Activated CD4-positive, CD25-positive, alpha-beta regulatory T cell (primary cell): ENCODE data around the gene KLHDC7B.

Experiments
- DNase-seq, 4 experiments: peaks; one replicate each; lab custom pipeline; 2025; lab: John Stamatoyannopoulos, UW

KLHDC7B gene

DNA sequence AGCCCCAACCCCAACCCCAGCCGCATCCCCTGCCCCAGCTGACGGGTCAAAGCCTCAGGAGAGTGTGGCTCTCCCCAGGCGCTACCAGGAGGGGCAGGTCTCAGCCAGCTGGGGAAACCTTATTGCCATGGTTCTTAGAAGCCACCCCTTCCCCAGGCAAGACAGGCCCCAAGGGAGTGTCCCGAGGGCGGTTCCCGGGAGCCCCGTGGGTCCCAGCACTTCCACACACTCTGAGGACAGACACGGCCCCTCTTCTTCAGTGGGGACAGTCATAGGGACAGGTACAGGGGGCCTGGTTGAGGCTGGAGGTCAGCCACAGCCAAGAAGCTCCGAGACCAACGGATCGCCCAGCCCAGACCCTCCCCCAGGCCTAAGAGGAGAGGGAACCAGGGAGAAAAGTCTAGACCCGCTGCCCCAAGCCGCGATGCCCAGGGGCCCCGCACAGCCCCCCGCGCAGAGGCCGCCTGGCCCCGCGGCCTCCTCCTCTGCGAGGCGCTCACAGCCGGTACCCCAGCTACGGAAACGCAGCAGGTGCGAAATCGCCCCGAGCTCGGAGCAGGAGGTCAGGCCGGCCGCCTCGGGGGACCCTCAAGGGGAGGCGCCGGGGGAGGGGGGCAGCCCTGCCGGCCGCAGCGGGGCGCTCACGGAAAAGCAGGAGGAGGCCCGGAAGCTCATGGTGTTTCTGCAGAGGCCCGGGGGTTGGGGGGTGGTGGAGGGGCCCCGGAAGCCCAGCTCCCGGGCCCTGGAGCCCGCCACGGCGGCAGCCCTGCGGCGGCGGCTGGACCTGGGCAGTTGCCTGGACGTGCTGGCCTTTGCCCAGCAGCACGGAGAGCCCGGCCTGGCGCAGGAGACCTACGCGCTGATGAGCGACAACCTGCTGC lies 2.6 kb downstream of the KLHDC7B start:
- peak in 2 of 4 experiments; percentile 56 to 62 for DNase-seq

DNA sequence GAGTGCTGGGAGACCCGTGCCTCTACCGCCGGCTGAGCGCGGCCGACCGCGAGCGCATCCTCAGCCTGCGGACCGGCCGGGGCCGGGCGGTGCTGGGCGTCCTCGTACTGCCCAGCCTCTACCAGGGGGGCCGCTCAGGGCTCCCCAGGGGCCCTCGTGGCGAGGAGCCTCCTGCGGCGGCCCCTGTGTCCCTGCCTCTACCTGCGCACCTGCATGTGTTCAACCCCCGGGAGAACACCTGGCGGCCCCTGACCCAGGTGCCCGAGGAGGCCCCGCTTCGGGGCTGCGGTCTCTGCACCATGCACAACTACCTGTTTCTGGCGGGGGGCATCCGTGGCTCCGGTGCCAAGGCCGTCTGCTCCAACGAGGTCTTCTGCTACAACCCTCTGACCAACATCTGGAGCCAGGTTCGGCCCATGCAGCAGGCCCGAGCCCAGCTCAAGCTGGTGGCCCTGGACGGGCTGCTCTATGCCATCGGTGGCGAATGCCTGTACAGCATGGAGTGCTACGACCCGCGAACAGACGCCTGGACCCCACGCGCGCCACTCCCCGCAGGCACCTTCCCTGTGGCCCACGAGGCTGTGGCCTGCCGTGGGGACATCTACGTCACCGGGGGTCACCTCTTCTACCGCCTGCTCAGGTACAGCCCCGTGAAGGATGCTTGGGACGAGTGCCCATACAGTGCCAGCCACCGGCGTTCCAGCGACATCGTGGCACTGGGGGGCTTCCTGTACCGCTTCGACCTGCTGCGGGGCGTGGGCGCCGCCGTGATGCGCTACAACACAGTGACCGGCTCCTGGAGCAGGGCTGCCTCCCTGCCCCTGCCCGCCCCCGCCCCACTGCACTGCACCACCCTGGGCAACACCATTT lies 3.5 kb downstream of the KLHDC7B start:
- DNase-seq, result no peak

DNA sequence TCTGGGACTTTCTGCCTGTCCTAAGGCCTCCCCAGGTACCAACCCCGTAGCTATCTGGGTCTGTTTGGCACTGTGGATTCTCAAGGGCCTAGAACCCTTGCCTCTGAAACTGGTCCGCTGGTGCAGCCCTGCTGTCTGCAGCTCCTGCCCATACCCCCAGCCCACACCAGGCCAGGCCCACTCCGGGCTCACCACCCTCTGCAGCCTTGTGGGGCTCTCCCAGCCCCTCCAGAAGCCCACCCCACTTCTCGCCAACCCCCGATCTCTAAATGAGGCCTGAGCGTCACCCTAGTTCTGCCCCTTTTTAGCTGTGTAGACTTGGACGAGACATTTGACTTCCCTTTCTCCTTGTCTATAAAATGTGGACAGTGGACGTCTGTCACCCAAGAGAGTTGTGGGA lies 4.7 kb downstream of the KLHDC7B start:
- DNase-seq, result no peak

DNA sequence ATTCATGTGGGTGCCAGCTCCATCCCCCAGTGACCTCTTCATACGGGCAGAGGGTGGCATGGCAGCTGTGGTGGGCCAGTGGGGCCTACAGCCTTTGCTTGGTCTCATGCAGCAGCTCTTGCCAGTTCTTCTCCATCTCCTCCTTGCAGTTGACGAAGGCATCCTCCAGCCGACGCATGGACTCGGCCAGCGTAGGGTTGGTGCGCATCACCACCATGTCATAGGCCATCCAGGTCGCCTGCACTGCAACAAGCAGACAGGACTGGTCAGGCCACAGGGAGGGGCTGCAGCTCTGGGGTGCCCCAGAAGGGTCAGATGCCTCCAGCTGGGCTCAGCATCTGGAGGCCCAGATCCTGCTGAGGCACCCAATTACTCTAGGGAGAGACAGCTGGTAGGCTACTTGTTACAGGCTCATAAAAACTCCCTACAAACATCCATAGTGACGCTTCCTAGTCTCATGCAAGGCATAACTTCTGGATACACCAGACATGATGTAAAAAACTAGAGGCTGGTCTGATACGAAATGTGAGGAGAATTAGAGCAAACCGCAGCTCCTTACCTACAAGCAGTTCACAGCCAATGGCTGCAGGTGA lies 5.6 kb downstream of the KLHDC7B start:
- DNase-seq, result no peak

DNA sequence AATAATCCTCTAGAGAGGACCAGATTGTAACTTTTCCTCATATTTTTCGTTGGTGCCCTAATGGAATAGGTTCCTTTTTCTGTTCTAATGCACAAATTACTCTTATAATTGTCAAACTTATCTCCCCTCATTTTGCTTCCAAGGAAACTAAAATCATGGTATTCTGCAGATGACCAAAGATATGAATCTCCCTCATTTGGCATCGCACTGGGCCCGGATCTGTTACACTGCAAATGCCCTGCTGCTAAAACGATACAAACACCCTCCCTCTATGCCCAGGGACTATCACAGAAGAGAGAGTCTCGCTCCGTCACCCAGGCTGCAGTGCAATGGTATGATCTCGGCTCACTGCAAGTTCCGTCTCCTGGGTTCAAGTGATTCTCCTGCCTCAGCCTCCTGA lies 7.6 kb downstream of the KLHDC7B start:
- no peak for DNase-seq

DNA sequence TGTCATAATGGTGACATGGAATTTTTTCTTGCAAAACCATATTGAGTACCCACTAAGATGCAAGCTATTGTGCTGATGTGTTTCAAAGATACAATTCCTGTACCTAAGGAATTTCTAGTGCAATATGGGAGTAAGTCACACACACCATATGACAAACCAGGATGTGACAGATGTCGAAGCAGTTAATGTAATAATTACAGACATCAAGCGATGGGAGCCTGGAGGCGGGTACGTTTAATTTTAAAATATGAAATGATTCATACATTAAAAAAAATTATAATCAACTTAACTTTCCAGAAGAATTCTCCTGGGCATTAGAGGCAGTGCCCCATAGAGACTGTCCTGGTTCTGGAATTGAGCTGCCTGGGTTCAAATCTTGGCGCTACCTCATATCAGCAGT lies 11.0 kb downstream of the KLHDC7B start:
- no peak for DNase-seq

DNA sequence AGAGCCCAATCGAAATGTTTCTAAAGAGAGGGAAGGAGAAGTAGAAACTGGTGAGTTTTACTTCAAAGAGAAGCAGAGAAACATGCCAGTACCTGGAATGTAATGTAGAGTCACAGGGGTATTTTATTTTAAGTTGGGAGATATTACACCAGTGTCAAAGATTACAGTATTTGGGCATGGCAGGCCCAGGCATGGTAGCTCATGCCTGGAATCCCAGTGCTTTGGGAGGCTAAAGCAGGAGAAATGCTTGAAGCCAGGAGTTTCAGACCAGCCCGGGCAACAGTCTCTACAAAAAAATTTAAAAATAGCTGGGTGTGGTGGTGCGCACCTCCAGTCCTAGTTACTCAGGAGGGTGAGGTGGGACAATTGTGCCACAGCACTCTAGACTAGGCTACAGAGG lies 14.3 kb downstream of the KLHDC7B start:
- no peak for DNase-seq

DNA sequence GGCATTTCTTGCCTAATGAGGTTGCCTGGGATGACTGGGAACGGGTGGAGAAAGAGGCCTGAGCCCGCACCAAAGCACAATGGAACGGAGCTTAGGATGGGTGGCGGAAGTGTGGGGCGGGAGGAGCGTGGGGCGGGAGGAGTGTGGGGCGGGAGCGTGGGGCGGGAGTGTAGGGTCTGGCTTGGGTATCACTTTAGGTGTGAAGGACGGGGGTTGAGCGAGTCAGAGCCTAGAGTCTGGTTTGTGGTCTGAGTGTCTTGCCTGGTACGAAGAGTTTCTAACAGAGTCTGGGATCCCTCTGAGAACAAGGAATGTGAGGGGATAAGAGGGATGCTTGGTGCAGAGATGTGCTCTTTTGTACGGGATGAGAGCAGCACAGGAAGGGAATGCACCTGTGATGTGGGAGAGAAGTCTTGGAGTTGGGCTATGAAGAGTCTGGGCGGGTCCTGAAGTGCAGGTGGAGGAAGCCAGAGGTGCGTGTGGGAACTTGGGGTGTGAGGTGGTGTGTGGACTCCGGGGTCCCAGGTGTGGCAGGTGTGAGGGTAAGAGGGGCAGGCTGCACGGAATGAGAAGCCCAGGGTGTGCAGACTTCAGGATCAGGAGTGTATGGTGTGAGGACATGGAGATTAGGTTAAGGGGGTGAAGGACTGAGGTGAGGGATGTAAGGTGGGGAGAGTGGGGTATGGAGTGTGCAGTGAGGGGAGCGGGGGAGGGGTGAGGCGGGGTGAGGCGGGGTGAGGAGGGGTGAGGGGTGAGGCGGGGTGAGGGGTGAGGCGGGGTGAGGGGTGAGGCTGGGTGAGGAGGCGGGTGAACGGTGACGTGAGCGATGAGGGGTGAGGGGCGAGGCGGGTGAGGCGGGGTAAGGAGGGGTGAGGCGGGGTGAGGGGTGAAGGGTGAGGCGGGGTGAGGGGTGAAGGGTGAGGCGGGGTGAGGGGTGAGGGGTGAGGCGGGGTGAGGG lies 16.0 kb downstream of the KLHDC7B start:
- DNase-seq, result no peak

DNA sequence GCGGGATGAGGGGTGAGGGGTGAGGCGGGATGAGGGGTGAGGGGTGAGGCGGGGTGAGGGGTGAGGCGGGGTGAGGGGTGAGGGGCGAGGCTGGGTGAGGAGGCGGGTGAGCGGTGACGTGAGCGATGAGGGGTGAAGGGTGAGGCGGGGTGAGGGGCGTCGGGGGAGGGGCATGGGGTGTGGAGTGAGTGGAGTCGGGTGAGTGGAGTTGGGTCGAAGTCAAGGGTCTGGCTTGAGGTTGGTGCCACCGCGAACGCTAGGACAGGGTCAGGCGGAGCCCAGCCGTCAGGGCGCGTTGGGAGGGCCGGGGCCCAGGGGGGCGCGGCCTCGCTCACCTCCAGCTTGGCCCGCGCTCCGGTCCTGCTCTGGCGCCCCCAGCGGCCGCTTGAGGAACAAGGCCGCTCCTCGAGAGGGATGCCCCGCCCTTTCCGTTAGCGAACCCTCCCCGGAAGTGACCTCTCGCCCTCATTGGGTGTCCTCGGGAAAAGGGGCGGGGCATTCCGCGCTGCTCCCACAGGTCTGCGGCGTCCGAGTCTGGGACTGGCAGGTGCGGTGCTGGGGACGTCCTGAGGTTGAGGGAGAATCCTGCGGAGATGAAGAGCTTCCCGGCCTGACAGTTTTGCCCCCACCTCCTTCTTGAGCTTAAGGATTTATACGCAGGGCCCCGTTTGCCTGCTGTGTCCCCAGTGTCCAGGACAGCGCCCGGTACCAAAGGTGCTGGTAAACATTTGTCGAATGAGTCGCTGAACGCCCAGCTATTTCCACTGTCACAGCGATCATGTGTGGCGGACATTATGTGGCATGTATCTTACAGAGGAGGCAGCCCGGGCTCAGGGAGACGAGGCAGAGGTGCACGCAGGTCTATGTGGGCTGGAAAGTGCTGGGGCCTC lies 17.1 kb downstream of the KLHDC7B start, which contains the start of gene SYCE3:
Gene SYCE3, minus strand, starts transcription at position 397 of the 890 bp plus-strand sequence. CDS start 6,514 bp downstream, outside the sequence.
- DNase-seq, result peak; percentile 94 to 97 (median 95)

DNA sequence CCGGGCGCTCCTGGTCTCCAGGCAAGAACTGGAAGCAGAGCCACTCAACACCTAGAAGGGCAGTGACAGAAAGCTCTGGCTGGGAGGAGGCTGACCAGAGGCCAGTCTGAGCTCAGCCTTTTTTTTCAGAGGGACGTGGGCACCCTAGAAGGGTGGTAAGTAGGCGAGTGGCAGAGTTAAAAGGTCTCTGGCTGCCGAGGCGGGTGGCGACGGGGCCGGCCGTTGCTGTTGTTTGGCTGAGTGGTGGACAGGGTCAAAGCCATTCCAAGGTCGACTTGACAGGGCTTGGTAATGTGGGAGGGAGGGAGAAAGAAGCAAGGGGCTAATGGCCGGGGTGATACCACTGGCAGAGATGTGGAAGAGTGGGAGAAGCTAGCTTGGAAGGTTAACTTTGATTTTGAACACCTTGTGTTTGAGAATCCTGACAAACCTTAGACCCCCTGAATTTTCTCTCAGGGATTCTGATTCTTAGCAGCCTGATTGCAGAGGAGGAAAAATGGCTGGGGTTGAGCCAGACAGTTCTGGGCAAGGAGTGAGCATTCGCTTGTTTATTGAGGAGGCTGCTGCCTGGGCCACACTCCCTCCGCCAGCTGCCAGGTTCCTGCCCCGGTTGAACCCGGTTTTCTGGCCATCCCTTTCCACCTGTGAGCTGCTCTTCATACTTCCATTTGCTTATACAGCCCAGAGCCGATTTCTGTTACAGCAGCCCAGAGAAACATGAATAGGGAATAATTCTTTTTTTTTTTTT lies 17.9 kb downstream of the KLHDC7B start:
- DNase-seq, result no peak

DNA sequence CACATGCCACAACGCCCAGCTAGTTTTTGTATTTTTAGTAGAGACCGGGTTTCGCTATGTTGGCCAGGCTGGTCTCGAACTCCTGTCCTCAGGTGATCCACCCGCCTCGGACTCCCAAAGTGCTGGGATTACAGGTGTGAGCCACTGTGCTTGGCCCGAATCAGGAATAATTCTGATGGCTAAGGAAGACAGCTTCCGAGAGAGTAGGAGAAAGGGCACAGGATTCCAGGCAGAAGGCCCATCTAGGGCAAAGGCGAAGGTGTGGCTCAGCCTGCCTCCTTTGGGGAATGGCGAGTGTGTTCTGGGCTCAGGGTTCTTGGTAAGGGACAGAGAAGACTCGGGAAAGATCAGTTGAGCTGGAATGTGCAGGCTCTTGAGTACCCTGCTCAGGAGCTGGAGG lies 18.6 kb downstream of the KLHDC7B start:
- DNase-seq, result no peak

DNA sequence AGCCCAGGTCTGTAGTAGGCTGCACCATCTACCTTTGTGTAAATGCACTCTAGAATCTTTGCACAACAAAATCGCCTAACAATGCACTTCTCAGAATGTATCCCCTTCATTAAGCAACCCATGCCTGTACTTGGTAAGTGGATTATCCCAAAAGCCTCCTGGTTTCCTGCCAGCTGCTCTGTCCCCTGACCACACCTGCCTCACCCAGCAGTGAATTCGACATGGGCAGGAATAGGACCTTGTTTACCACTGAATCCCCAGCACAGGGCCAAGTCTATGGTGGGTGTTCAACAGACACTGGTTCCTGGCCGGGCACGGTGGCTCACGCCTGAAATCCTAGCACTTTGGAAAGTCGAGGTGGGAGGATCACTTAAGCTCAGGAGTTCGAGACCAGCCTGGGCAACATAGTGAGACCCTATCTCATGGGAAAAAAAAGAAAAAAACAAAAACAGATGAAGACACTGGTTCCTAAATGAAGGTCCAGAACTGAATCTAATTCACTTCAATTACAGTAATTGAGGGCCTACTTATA lies 22.1 kb downstream of the KLHDC7B start:
- no peak for DNase-seq

DNA sequence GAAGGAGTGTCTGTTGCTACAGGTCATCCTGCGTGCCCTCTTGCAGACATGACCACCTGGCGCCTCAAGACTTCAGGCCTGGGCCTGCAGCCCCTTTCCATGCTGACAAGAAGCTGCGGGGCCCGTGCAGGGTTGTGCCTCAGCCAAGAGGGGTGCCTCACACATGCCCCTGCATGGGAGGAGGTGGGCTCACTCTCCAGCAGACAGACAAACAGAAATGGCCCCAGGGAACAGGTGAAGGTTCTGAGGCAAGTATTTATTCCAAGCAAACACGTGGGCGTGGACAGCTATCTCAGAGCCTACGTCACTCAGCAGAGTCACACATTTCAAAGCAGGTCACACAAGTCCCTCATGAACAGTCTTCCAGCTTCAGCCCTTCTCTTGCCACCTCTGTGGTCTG lies 22.9 kb downstream of the KLHDC7B start:
- no peak for DNase-seq

DNA sequence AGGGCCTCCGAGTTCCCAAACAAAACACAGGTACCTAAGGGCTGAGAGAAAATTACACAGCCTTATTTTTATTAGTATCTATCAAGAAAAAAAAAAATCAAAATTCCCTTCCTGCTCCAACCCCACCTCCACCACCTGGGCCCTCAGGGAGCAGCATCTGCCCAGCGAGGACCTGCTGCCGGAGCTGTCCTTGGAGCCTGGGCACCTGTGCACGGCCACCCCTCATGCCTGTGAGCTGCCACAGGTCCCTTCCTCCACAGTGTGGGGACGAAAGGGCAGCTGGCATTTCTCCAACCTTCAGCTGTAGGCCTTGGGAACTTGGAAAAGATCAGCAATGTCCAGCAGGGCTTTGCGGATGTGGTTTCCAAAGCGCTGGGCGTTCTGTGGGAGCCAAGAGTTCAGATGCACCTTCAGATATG lies 23.4 kb downstream of the KLHDC7B start:
- no peak for DNase-seq

DNA sequence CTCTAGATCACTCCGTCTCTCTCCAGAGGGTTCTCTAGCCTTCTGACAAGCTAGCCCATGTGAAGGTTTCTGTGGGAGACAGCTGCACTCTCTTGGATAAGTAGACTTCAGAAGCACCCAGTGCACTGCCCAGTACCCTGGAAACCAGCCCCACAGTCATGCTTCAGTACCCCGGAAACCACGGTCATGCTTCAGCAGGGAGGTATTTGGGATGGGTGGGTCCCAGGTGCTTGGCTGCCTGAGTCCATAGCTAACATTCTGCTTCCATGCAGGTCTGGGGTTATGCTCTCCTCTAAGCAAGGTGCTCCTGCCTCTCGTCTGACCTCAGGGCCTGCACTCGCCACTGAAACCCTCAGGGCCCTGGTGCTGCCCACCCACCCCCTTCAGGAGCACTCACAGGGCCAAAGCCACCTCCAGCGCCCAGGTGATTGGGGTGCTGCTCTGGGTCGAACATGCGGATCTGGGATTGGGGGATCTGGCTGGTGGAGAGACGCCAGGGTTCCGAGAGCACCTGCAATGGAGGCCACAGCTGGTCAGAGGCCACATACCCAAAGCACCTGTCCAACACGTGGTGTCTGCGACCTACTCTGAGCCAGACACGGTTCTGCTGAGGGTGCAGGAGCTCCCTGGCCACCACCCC lies 24.3 kb downstream of the KLHDC7B start:
- DNase-seq, result no peak

DNA sequence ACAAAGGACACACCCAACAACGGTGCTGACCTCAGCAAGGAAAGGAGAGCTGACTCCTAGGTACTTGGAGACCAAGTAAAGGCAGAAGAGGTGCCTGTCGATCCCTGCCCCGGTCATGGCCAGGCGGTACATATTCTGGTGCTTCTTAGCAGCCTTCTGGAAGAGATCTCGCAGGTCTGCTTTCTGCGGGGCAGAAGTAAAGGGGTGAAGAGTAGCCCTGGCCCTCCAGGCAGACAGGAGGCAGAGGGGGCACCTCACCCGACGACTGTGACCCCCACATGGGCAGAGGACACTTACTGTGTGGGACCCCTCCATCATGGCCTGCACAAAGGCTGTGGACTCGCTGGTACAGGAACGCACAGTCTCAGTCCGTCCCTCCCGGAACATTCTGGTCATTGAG lies 25.2 kb downstream of the KLHDC7B start:
- no peak for DNase-seq

DNA sequence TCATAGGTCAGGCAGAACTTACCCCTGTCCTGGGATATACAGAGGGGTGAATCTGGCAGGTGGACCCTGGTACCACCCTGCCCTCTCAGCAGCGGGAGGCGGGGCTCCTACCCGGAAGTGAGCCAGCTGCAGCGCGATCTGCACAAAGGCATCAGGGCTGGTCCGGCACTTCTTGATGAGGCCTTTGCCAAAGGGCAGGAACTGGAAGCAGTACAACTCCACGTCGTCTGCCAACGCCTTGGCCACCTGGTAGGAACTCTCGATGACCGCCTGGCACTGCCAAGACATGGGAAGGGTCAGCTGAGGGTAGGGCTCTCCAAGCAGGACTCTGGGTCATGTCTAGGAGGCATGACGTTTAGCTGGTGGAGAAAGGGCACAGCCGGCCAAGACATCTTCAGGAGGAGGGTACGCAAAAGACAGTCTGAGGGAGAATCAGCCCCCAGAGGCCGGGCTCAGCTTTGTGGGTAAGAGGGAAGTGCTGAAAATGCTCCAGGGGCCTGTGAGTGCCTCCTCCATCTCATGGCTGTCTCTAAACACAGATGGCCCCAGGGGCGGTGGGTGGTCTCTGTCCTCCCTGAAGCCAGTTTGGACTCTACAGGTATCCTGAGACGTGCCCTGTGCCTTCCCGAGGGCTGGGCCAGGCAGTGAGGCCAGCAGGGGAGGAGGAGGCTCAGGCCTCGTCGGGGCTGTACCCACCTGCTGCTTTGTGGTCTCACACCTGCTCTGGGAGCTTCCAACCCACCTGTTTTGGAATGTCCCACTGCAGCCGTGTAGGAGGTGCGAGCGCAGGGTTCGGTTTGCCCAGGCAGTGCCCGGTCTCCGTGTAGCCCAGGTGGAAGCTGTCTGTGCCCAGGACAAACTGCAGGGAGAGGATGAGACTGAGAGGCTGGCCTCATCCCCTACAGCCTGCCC lies 25.8 kb downstream of the KLHDC7B start:
- DNase-seq, result no peak

DNA sequence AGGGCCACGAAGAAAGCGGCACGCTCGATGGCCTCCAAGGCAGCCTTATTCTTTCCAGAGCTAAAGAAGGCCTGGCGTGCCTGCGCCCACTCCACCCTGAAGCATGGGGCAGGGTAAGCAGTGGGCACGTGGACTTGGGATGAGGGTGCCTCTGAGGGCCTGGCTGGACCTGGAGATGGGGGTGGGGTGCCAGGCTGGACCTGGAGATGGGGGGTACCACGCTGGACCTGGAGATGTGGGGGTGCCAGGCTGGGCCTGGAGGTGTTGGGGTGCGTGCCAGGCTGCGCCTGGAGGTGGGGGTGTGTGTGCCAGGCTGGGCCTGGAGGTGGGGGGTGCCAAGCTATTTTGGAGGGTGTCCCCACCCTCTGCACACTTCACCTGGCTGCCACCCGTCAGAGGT lies 27.3 kb downstream of the KLHDC7B start:
- no peak for DNase-seq
